SU-DHL-6 (cell line): ENCODE measurements around the gene PDE8B.

Experiments
- H2AFZ ChIP-seq: fragments of 200-600 bp; sonication (generic); 2 replicates; pipeline ENCODE4 v1.6.1; 2014; ENCODE audit warnings: low read depth, mild to moderate bottlenecking, moderate library complexity, mixed read lengths, antibody characterized with exemption, low read length; ENCODE audit not compliant: severe bottlenecking
- H3F3A ChIP-seq: fragments of 200-600 bp; shearing (Covaris generic); 2 replicates; pipeline ENCODE4 v1.6.0; 2016; ENCODE audit warnings: antibody characterized with exemption, mild to moderate bottlenecking; ENCODE audit not compliant: insufficient read depth
- H3K27ac ChIP-seq: fragments of 200-600 bp; sonication (generic); 2 replicates; pipeline ENCODE4 v1.5.1; 2016; ENCODE audit warnings: low read depth, mild to moderate bottlenecking, low read length, moderate library complexity, mixed read lengths
- H3K27me3 ChIP-seq: fragments of 200-600 bp; sonication (generic), shearing (Covaris generic); 2 replicates; pipeline ENCODE4 v1.6.0; 2014; ENCODE audit warnings: mild to moderate bottlenecking, low read length
- H3K36me3 ChIP-seq: fragments of 200-600 bp; sonication (generic); 2 replicates; pipeline ENCODE4 v1.6.1; 2014; ENCODE audit warnings: mild to moderate bottlenecking, low read length, mixed read lengths
- H3K4me2 ChIP-seq: fragments of 300-600, 200-600 bp; shearing (Covaris generic), sonication (generic); 2 replicates; pipeline ENCODE4 v1.6.0; 2014; ENCODE audit warnings: low read length, low read depth, mild to moderate bottlenecking; ENCODE audit not compliant: poor library complexity, severe bottlenecking
- H3K4me3 ChIP-seq: fragments of 200-600 bp; sonication (generic); 2 replicates; pipeline ENCODE4 v1.5.1; 2014; ENCODE audit warnings: antibody characterized with exemption, low read length, mild to moderate bottlenecking, mixed read lengths; ENCODE audit not compliant: insufficient read depth, poor library complexity, severe bottlenecking
- H3K79me2 ChIP-seq: fragments of 200-600 bp; sonication (generic); 2 replicates; pipeline ENCODE4 v1.6.1; 2014; ENCODE audit warnings: mild to moderate bottlenecking, low read length, moderate library complexity; ENCODE audit not compliant: insufficient read depth
- H3K9ac ChIP-seq: fragments of 200-600 bp; sonication (generic); 2 replicates; pipeline ENCODE4 v1.7.0; 2014; ENCODE audit warnings: mild to moderate bottlenecking, low read length
- H3K9me2 ChIP-seq: fragments of 200-600 bp; sonication (generic); replicated peaks from 2 replicates; pipeline ENCODE4 v1.6.1; 2014; ENCODE audit warnings: low read length; ENCODE audit not compliant: insufficient read depth
- H3K9me3 ChIP-seq: fragments of 200-600 bp; sonication (generic); 2 replicates; pipeline ENCODE4 v1.6.1; 2014; ENCODE audit warnings: low read length, mixed read lengths; ENCODE audit not compliant: insufficient read depth
- H4K20me1 ChIP-seq: fragments of 200-600 bp; sonication (generic); 2 replicates; pipeline ENCODE4 v1.6.1; 2014; ENCODE audit warnings: low read depth, mild to moderate bottlenecking, antibody characterized with exemption, low read length, moderate library complexity, mixed read lengths
- EZH2phosphoT487 ChIP-seq: fragments of 200-600 bp; sonication (generic), shearing (Covaris generic); conservative IDR thresholded peaks from 2 replicates; pipeline ENCODE4 v1.6.1; 2018; ENCODE audit warnings: mild to moderate bottlenecking, antibody characterized with exemption, low read length, moderate library complexity, mixed read lengths
- TF ChIP-seq, protein P1 (sequence below): fragments of 200-600 bp; sonication (generic); IDR thresholded peaks from one replicate; pipeline ENCODE4 v1.5.1; 2017; ENCODE audit warnings: antibody characterized with exemption, mild to moderate bottlenecking, low read length, moderate library complexity; ENCODE audit not compliant: insufficient read depth, poor library complexity, severe bottlenecking

PDE8B gene

DNA sequence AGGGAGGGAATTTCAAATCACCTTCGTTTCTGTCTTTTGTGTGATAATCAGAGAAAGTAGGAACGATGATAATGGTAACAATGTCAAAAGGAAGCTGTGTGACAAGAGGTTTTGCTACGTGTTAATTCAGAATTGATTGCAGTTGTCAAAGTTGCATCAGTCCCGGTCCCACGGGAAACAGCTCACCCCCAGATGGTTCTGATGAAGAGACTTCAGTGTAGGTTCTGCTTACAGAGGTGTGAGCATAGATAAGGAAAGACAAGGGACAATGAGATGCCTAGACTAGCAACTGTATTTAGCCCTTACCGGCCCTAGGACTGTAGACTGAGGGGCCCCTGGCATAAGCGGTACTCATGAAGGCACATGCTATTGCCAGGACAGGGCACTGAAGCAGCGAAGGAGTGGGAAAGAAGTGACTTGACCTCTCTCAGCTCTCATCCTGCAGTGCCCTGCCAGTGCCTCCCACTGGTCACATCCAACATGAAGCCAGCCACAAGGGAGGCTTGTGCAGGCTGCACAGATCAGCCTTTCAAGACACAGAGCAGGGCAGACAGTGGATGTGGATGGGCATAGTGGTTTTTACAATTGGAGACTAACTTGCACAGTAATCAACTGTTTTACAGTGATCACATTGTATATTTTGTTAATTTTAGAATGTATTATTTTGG, 21.1 kb downstream of the PDE8B start:
- no peaks in the 10 kb centered on the region for H3K79me2 ChIP-seq
- no peaks in the 10 kb centered on the region for H3K36me3 ChIP-seq
- no peak overlapping the region for H3K27ac ChIP-seq
- no peaks in the 10 kb centered on the region for H3K27me3 ChIP-seq
- H3K9me2 ChIP-seq, result no peaks in the 10 kb centered on the region
- no peak overlapping the region for H3K4me3 ChIP-seq
- no peak overlapping the region for H3K4me2 ChIP-seq
- TF ChIP-seq, protein P1, sequence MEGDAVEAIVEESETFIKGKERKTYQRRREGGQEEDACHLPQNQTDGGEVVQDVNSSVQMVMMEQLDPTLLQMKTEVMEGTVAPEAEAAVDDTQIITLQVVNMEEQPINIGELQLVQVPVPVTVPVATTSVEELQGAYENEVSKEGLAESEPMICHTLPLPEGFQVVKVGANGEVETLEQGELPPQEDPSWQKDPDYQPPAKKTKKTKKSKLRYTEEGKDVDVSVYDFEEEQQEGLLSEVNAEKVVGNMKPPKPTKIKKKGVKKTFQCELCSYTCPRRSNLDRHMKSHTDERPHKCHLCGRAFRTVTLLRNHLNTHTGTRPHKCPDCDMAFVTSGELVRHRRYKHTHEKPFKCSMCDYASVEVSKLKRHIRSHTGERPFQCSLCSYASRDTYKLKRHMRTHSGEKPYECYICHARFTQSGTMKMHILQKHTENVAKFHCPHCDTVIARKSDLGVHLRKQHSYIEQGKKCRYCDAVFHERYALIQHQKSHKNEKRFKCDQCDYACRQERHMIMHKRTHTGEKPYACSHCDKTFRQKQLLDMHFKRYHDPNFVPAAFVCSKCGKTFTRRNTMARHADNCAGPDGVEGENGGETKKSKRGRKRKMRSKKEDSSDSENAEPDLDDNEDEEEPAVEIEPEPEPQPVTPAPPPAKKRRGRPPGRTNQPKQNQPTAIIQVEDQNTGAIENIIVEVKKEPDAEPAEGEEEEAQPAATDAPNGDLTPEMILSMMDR, result no peak
- TF ChIP-seq EZH2phosphoT487, result no peak
- H3K9me3 ChIP-seq, result no peaks in the 10 kb centered on the region
- H4K20me1 ChIP-seq, result no peaks in the 10 kb centered on the region
- H3F3A ChIP-seq, result no peaks in the 10 kb centered on the region
- H2AFZ ChIP-seq, result no peak overlapping the region
- H3K9ac ChIP-seq, result no peak overlapping the region

DNA sequence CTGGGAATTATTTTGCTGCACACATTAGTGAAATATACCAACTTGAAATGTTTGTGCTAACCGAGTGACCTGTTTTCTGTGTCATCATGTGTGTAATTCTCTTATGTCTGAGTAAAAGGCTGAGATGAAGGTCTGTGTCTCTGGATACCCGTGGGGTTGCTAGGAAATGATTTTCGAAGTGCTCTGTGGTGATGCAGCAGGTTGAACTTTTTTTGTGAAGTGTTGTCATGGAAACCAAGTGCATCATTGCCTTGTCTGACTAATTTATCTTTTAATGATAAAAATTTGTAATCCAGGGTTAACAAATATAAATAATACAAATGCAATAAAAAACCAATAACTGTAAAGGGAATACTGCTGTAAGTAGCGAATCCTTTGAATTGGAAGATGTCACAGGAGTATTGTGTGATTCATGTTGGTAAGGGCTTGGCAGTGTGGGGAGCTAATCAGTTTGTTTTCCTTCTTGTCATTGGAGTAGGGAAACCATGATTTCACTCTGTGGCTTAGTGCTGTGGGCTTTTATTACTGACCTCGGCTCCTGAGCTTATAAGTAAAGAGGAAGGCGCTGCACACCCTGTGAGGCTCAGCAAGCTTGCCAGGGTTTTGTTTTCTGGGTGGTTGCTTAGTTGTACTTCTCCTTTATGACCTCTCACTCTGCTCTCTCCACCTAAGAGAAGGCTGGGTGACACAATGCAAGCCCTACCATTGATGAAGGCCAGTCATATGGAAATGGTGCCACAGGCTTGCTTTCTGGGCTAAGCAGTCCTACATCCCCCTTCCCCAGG, 22.3 kb downstream of the PDE8B start:
- Histone ChIP-seq H3K79me2 (no peaks in the 10 kb centered on the region), H3F3A (no peaks in the 10 kb centered on the region), H4K20me1 (no peaks in the 10 kb centered on the region), H3K27me3 (no peaks in the 10 kb centered on the region), H3K9me3 (no peaks in the 10 kb centered on the region), H3K9me2 (no peaks in the 10 kb centered on the region), H3K4me2 (no peak overlapping the region), H3K9ac (no peak overlapping the region), H3K27ac (no peak overlapping the region), H2AFZ (no peak overlapping the region), H3K4me3 (no peak overlapping the region), H3K36me3 (no peaks in the 10 kb centered on the region)
- TF ChIP-seq, protein P1, result no peak
- TF ChIP-seq EZH2phosphoT487, result no peak

DNA sequence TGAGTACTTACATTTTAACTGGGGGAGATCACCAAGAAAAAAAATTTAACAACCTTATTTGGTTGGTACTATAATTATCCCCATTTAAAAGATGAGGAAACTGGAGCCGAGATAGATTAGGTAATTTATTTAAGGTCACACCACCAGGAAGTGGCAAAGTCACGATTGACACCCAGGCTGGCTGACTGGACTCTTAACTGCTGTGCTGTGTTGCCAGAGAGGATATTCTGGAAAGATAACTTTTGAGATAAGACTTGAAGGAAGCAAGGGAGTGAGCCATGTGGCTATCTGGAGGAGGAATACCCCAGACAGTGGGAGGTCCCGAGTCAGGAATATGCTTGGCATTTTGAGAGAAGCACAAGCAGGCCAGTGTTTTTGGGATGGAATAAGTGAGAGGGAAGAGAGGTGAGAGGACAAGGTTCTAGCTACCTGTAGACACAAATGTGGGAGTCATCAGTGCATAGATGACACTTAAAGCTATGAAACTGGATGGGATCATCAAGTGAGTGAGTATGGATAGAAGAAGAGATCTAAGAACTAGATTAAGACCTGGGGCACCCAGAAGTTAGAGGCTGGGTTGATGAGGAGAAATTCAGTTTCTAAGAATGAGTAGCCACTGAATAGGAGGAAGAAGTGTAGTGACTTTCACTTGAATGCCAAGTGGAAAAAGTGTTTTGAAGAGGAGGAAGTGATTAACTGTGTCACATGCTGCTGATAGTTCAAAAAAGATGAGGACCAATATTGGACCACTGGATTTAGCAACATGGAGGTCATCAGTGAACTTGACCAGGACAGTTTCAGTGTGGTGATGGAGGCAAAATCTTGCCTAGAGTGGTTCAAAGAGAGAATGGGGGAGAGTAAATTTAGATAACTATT, 25.6 kb downstream of the PDE8B start:
- no peak for TF ChIP-seq EZH2phosphoT487
- TF ChIP-seq, protein P1, result no peak
- no peaks in the 10 kb centered on the region for H3K36me3 ChIP-seq
- H3K4me2 ChIP-seq, result no peak overlapping the region
- H3K27me3 ChIP-seq, result no peaks in the 10 kb centered on the region
- H3K9me2 ChIP-seq, result no peaks in the 10 kb centered on the region
- H3K9ac ChIP-seq, result no peak overlapping the region
- H3K9me3 ChIP-seq, result no peaks in the 10 kb centered on the region
- no peak overlapping the region for H2AFZ ChIP-seq
- no peaks in the 10 kb centered on the region for H3K79me2 ChIP-seq
- H3F3A ChIP-seq, result no peaks in the 10 kb centered on the region
- no peak overlapping the region for H3K4me3 ChIP-seq
- H4K20me1 ChIP-seq, result no peaks in the 10 kb centered on the region
- H3K27ac ChIP-seq, result no peak overlapping the region
